Loucy (cell line): Measurements from ENCODE around the gene CTIF.

Experiments
- H2AFZ ChIP-seq: fragments of 200-600 bp; sonication (generic); 2 replicates; pipeline ENCODE4 v1.6.0; 2016; ENCODE audit warnings: antibody characterized with exemption, mild to moderate bottlenecking, low read length, moderate library complexity
- H3F3A ChIP-seq: fragments of 200-600 bp; 2 replicates; pipeline ENCODE4 v1.6.0; 2016; ENCODE audit warnings: antibody characterized with exemption, low read depth, mild to moderate bottlenecking
- H3K27me3 ChIP-seq: fragments of 200-600 bp; sonication (generic); 2 replicates; pipeline ENCODE4 v1.6.1; 2014; ENCODE audit warnings: low read length, mild to moderate bottlenecking; ENCODE audit not compliant: insufficient read depth, poor library complexity, severe bottlenecking
- H3K36me3 ChIP-seq: fragments of 200-600 bp; sonication (generic); 2 replicates; pipeline ENCODE4 v1.6.1; 2016; ENCODE audit warnings: low read length; ENCODE audit not compliant: insufficient read depth
- H3K4me1 ChIP-seq: fragments of 200-600 bp; sonication (generic); 2 replicates; pipeline ENCODE4 v1.5.1; 2014; ENCODE audit warnings: low read length, mild to moderate bottlenecking; ENCODE audit not compliant: insufficient read depth, poor library complexity, severe bottlenecking
- H3K4me2 ChIP-seq: fragments of 200-600 bp; sonication (generic); 2 replicates; pipeline ENCODE4 v1.6.0; 2014; ENCODE audit warnings: antibody characterized with exemption, low read length, low read depth, mild to moderate bottlenecking; ENCODE audit not compliant: poor library complexity, severe bottlenecking
- H3K4me3 ChIP-seq: fragments of 200-600 bp; sonication (generic); 2 replicates; pipeline ENCODE4 v1.5.1; 2014; ENCODE audit warnings: low read length, mild to moderate bottlenecking, mixed read lengths; ENCODE audit not compliant: poor library complexity, severe bottlenecking
- H3K79me2 ChIP-seq: fragments of 200-600 bp; sonication (generic); 2 replicates; pipeline ENCODE4 v1.6.1; 2014; ENCODE audit warnings: low read length; ENCODE audit not compliant: insufficient read depth
- H3K9ac ChIP-seq: fragments of 200-600 bp; sonication (generic); 2 replicates; pipeline ENCODE4 v1.6.0; 2014; ENCODE audit warnings: mild to moderate bottlenecking, low read depth, low read length, moderate library complexity; ENCODE audit not compliant: poor library complexity, severe bottlenecking
- H3K9me2 ChIP-seq: fragments of 200-600 bp; sonication (generic); replicated peaks from 2 replicates; pipeline ENCODE4 v1.6.1; 2016; ENCODE audit warnings: low read depth, low read length, mixed read lengths
- H3K9me3 ChIP-seq: fragments of 200-600 bp; sonication (generic); 2 replicates; pipeline ENCODE4 v1.6.1; 2014; ENCODE audit warnings: mild to moderate bottlenecking, antibody characterized with exemption, low read length, low read depth; ENCODE audit not compliant: insufficient read depth
- H4K20me1 ChIP-seq: fragments of 200-600 bp; sonication (generic); 2 replicates; pipeline ENCODE4 v1.6.0; 2014; ENCODE audit warnings: antibody characterized with exemption, low read length, mild to moderate bottlenecking; ENCODE audit not compliant: insufficient read depth, poor library complexity, severe bottlenecking
- EZH2phosphoT487 ChIP-seq: fragments of 200-600 bp; IDR thresholded peaks from 2 replicates; pipeline ENCODE4 v1.6.1; 2018; ENCODE audit warnings: antibody characterized with exemption, mild to moderate bottlenecking, moderate library complexity, borderline replicate concordance
- TF ChIP-seq, protein P1 (sequence below): fragments of 200-600 bp; sonication (generic); conservative IDR thresholded peaks from 2 replicates; pipeline ENCODE4 v1.5.1; 2014; ENCODE audit warnings: mild to moderate bottlenecking, antibody characterized with exemption, low read length

Gene CTIF

DNA sequence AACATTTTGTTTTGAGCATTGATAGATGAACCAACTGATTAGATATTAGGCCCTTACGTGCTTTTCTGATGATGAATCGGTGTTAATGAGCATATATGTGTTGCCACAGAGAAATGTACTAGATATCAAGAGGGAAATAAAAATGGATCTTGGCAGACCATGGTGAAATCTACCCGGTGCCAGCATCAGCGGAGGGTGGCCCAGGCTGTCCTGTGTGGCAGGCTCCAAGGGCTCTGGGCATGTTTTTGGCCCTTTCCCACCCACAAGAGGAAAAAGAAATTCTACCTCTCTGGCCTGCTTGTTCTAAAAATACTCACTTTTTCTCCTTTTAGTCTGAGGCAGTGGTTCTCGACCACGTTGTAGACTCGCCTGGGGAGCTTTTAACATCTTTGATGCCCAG lies 154.2 kb downstream of the CTIF start:
- Histone ChIP-seq H3K27me3 (no peaks in the 10 kb centered on the region), H3K9ac (no peak overlapping the region), H3K4me3 (no peak overlapping the region), H3K36me3 (no peaks in the 10 kb centered on the region), H3K79me2 (no peaks in the 10 kb centered on the region), H3K9me3 (no peaks in the 10 kb centered on the region), H3K4me1 (no peaks in the 10 kb centered on the region), H3F3A (no peaks in the 10 kb centered on the region), H4K20me1 (no peaks in the 10 kb centered on the region), H2AFZ (no peak overlapping the region), H3K4me2 (no peak overlapping the region), H3K9me2 (no peaks in the 10 kb centered on the region)
- TF ChIP-seq, protein P1, sequence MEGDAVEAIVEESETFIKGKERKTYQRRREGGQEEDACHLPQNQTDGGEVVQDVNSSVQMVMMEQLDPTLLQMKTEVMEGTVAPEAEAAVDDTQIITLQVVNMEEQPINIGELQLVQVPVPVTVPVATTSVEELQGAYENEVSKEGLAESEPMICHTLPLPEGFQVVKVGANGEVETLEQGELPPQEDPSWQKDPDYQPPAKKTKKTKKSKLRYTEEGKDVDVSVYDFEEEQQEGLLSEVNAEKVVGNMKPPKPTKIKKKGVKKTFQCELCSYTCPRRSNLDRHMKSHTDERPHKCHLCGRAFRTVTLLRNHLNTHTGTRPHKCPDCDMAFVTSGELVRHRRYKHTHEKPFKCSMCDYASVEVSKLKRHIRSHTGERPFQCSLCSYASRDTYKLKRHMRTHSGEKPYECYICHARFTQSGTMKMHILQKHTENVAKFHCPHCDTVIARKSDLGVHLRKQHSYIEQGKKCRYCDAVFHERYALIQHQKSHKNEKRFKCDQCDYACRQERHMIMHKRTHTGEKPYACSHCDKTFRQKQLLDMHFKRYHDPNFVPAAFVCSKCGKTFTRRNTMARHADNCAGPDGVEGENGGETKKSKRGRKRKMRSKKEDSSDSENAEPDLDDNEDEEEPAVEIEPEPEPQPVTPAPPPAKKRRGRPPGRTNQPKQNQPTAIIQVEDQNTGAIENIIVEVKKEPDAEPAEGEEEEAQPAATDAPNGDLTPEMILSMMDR = no peak
- no peak for TF ChIP-seq EZH2phosphoT487

DNA sequence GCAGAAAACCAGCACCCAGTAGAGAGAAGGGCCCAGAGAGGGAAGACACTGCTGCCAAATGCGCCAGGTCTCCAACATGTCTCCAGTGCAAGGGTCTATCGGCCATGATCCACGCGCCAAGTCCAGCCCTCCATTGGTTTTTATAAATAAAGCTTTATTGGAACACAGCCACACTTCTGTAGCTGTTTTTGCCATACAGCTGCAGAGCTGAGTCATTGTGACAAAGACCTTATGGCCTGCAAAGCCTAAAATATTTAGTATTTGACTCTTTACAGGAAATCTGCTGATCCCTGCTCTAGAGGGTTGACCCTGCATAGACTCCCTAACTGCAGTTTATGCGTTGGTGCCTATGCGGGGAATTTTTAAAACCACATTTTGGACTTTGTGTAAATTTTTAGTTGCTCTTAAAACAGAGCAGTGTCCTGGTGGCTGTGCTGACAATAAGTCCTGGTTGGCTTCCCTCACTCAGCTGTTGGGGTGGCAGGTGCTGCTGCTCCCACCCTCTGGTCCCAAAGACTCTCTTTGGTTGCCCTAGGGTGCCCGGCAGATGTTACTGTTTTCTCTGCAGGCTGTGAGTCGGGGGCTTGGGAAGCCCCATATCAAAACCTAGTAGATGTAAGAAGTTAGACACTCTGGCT lies 154.9 kb downstream of the CTIF start:
- Histone ChIP-seq H3K9ac (no peak overlapping the region), H3K27me3 (no peaks in the 10 kb centered on the region), H3K79me2 (no peaks in the 10 kb centered on the region), H3K4me3 (no peak overlapping the region), H2AFZ (no peak overlapping the region), H3K4me2 (no peak overlapping the region), H3K36me3 (no peaks in the 10 kb centered on the region), H3K9me2 (no peaks in the 10 kb centered on the region), H3F3A (no peaks in the 10 kb centered on the region), H3K4me1 (peaks cover 3% of the 10 kb centered on the region), H3K9me3 (no peaks in the 10 kb centered on the region), H4K20me1 (no peaks in the 10 kb centered on the region)
- no peak for TF ChIP-seq EZH2phosphoT487
- TF ChIP-seq, protein P1 = no peak

- no peak overlapping the region for H3K4me3 ChIP-seq
- no peaks in the 10 kb centered on the region for H3K36me3 ChIP-seq
- no peaks in the 10 kb centered on the region for H3K79me2 ChIP-seq
- no peaks in the 10 kb centered on the region for H3F3A ChIP-seq
- TF ChIP-seq, protein P1 = no peak
- TF ChIP-seq EZH2phosphoT487 = no peak
- no peaks in the 10 kb centered on the region for H3K9me3 ChIP-seq
- no peaks in the 10 kb centered on the region for H3K9me2 ChIP-seq
- H3K9ac ChIP-seq = no peak overlapping the region
- H3K4me1 ChIP-seq = peaks cover 4% of the 10 kb centered on the region
- H2AFZ ChIP-seq = no peak overlapping the region
- no peak overlapping the region for H3K4me2 ChIP-seq
- no peaks in the 10 kb centered on the region for H3K27me3 ChIP-seq
- no peaks in the 10 kb centered on the region for H4K20me1 ChIP-seq
These were observed 155.5 kb downstream of the CTIF start for GRCh38 chr18:48694295-48694694.
